Measurements from ENCODE around the gene ZBTB20. TPM values are rescaled to one million over a fixed set of nuclear protein-coding genes. Genes with fewer than 3 reads are reported as not detected.

Gene ZBTB20
- total and polyA plus RNA-seq, 2 of the 4 experiments (the other 2 are of a cell fraction): 0.75 to 14.7 TPM

GRCh38 chr3:114308377-114308776 lies 838.7 kb downstream of the ZBTB20 start:
- H3K4ac ChIP-seq (ENCODE audit: low read depth, low read length): no peak overlapping the region
- no peaks in the 10 kb centered on the region for H3K79me1 ChIP-seq (ENCODE audit: low read depth in 1 of 2, low read length in 2 of 2)
- dilution Hi-C loops (cut with HindIII; ENCODE audit: low sequenced_read_pairs, unreplicated experiment) (no loop called here), intact Hi-C loops (cut with micrococcal nuclease) (no loop called here), in situ Hi-C loops (cut with MboI; ENCODE audit: low sequenced_read_pairs) (no loop called here)
- no peak for TF ChIP-seq RAD21 (IDR thresholded peaks at IDR 0.05; ENCODE audit: low read length)
- no peak for TF ChIP-seq POLR2A (IDR thresholded peaks at IDR 0.05; ENCODE audit: low read depth, low read length)
- TF ChIP-seq, protein P1, sequence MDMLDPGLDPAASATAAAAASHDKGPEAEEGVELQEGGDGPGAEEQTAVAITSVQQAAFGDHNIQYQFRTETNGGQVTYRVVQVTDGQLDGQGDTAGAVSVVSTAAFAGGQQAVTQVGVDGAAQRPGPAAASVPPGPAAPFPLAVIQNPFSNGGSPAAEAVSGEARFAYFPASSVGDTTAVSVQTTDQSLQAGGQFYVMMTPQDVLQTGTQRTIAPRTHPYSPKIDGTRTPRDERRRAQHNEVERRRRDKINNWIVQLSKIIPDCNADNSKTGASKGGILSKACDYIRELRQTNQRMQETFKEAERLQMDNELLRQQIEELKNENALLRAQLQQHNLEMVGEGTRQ (IDR thresholded peaks at IDR 0.05; ENCODE audit: low read depth, low read length): no peak
- H3K9me3 ChIP-seq (ENCODE audit: control insufficient read depth, insufficient read depth, low read length): no peaks in the 10 kb centered on the region
- DNase-seq: no peak
- no peak overlapping the region for H3K18ac ChIP-seq (ENCODE audit: low read depth, low read length)
- H3K27ac ChIP-seq (ENCODE audit: insufficient read depth, low read length): no peak overlapping the region
- no peak overlapping the region for H2BK5ac ChIP-seq (ENCODE audit: low read depth, low read length, poor library complexity, severe bottlenecking)
- ATAC-seq (ENCODE audit: low read depth): no peak
- peaks cover 14% of the 10 kb centered on the region for H3K27me3 ChIP-seq (ENCODE audit: control insufficient read depth, insufficient read depth, low read length)
- H2BK15ac ChIP-seq (ENCODE audit: low read depth, low read length): no peak overlapping the region
- no peak overlapping the region for H3K56ac ChIP-seq (ENCODE audit: extremely low read depth, insufficient read depth, low read length)
- ChIA-PET POLR2A (ENCODE audit: unreplicated experiment) (no interaction called here), CTCF (no interaction called here)
- H3K4me1 ChIP-seq (ENCODE audit: control insufficient read depth, insufficient read depth, low read length): peaks cover under 1% of the 10 kb centered on the region; the same call in 1 of the 2 replicates
- H3K9me1 ChIP-seq (ENCODE audit: insufficient read depth, low read length): no peaks in the 10 kb centered on the region; the same call in 1 of the 2 replicates
- H3K23ac ChIP-seq (ENCODE audit: low read depth, low read length): no peak overlapping the region
- H4K91ac ChIP-seq (ENCODE audit: insufficient read depth, low read depth, low read length): no peak overlapping the region
- no peak overlapping the region for H4K5ac ChIP-seq (ENCODE audit: low read depth, low read length)
- no peaks in the 10 kb centered on the region for H4K20me1 ChIP-seq (ENCODE audit: insufficient read depth, low read length)
- no peak overlapping the region for H4K8ac ChIP-seq (ENCODE audit: low read depth in 2 of 2, low read length in 2 of 2)
- H2AK5ac ChIP-seq (ENCODE audit: low read depth, low read length): no peak overlapping the region
- H2BK20ac ChIP-seq (ENCODE audit: low read depth, low read length): no peak overlapping the region
- H2AK9ac ChIP-seq (replicated peaks; ENCODE audit: low read depth, low read length, poor library complexity): no peak overlapping the region
- WGBS, 2 experiments (ENCODE audit: extremely low coverage in 2 of 2, insufficient read length in 1 of 2): 83% methylated on average over 1 of the region's 2 CpGs; no CpG with 5 or more reads in 1 of the 2 experiments
- H3K4me3 ChIP-seq (ENCODE audit: insufficient read depth, low read depth, low read length): no peak overlapping the region
- no peak overlapping the region for H3K14ac ChIP-seq (replicated peaks; ENCODE audit: low read depth, low read length)
- H3K9ac ChIP-seq (ENCODE audit: low read depth, low read length): no peak overlapping the region
- H2BK120ac ChIP-seq (ENCODE audit: low read depth, low read length): no peak overlapping the region
- no TSS peak for BruUV-seq (replicated peaks)
- H2AFZ ChIP-seq (replicated peaks; ENCODE audit: low read length, poor library complexity): no peak overlapping the region
- no peaks in the 10 kb centered on the region for H3K36me3 ChIP-seq (ENCODE audit: control insufficient read depth, insufficient read depth, low read length)
- no peak overlapping the region for H3K4me2 ChIP-seq (ENCODE audit: low read depth, low read length)

Measured in IMR-90 (cell line).